DOHH2 (cell line): ENCODE measurements around the gene CLK4.

Source experiments
- H3F3A ChIP-seq: fragments of 200-600 bp; sonication (generic), shearing (Covaris generic); 2 replicates; pipeline ENCODE4 v1.6.0; 2016; ENCODE audit warnings: antibody characterized with exemption, mild to moderate bottlenecking; ENCODE audit not compliant: control insufficient read depth, insufficient read depth
- H3K27ac ChIP-seq: fragments of 200-600 bp; sonication (generic); 2 replicates; pipeline ENCODE4 v1.5.1; 2014; ENCODE audit warnings: low read depth, mild to moderate bottlenecking, low read length, moderate library complexity
- H3K27me3 ChIP-seq: fragments of 200-600 bp; sonication (generic); 2 replicates; pipeline ENCODE4 v1.6.1; 2014; ENCODE audit warnings: mild to moderate bottlenecking, low read length, mixed read lengths; ENCODE audit not compliant: control insufficient read depth
- H3K36me3 ChIP-seq: fragments of 200-600 bp; sonication (generic); 2 replicates; pipeline ENCODE4 v1.6.1; 2014; ENCODE audit warnings: mild to moderate bottlenecking, low read length, moderate library complexity, mixed read lengths; ENCODE audit not compliant: control insufficient read depth
- H3K4me1 ChIP-seq: fragments of 200-600 bp; sonication (generic); 2 replicates; pipeline ENCODE4 v1.6.1; 2014; ENCODE audit warnings: mild to moderate bottlenecking, low read length, mixed read lengths; ENCODE audit not compliant: control insufficient read depth
- H3K4me2 ChIP-seq: fragments of 200-600 bp; sonication (generic); 2 replicates; pipeline ENCODE4 v1.6.0; 2014; ENCODE audit warnings: mild to moderate bottlenecking, low read length, moderate library complexity
- H3K4me3 ChIP-seq: fragments of 200-600 bp; sonication (generic); 2 replicates; pipeline ENCODE4 v1.5.1; 2014; ENCODE audit warnings: mild to moderate bottlenecking, low read length, mixed read lengths
- H3K79me2 ChIP-seq: fragments of 200-600 bp; sonication (generic); 2 replicates; pipeline ENCODE4 v1.6.1; 2014; ENCODE audit warnings: mild to moderate bottlenecking, low read length, mixed read lengths; ENCODE audit not compliant: control insufficient read depth
- H3K9me2 ChIP-seq: fragments of 200-600 bp; sonication (generic); replicated peaks from 2 replicates; pipeline ENCODE4 v1.6.1; 2014; ENCODE audit warnings: mild to moderate bottlenecking, low read length, mixed read lengths; ENCODE audit not compliant: control insufficient read depth
- H3K9me3 ChIP-seq: fragments of 200-600 bp; sonication (generic); 2 replicates; pipeline ENCODE4 v1.6.1; 2014; ENCODE audit warnings: antibody characterized with exemption, low read length, mixed read lengths; ENCODE audit not compliant: control insufficient read depth, insufficient read depth
- H4K20me1 ChIP-seq: fragments of 200-600 bp; sonication (generic); 2 replicates; pipeline ENCODE4 v1.6.0; 2014; ENCODE audit warnings: low read depth, mild to moderate bottlenecking, antibody characterized with exemption, low read length, moderate library complexity; ENCODE audit not compliant: control insufficient read depth, insufficient read depth
- CTCF ChIP-seq: fragments of 200-600 bp; sonication (generic); IDR thresholded peaks from one replicate; pipeline ENCODE4 v1.5.1; 2014; ENCODE audit warnings: antibody characterized with exemption, mild to moderate bottlenecking, low read depth, low read length; ENCODE audit not compliant: poor library complexity, severe bottlenecking
- EZH2phosphoT487 ChIP-seq: fragments of 200-600 bp; sonication (generic); IDR thresholded peaks from 2 replicates; pipeline ENCODE4 v1.6.1; 2017; ENCODE audit warnings: borderline replicate concordance, mild to moderate bottlenecking, antibody characterized with exemption, low read length, moderate library complexity, mixed read lengths

CLK4 gene

DNA sequence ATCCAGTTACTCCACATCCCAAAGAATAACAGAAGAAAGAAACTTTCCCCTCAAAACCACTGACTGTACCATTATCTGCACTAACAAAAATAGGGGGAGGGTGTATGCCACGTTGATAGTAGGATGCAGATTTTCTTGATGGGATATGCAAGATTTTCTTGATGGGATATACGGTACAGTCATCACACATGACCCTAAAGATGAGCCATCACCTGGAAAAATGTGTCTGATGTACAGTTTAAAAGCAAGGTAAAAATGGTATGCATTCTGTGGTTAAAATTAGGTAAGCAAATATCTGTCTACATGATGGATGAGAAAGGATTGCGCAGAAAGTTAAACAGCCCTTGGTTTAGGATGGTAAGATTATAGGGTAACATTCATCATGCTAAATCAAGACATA is 45.2 kb downstream of the CLK4 start:
- Histone ChIP-seq H3K27me3 (no peaks in the 10 kb centered on the region), H3F3A (no peaks in the 10 kb centered on the region), H3K27ac (no peak overlapping the region), H3K4me3 (no peak overlapping the region), H3K9me2 (no peaks in the 10 kb centered on the region), H4K20me1 (no peaks in the 10 kb centered on the region), H3K4me1 (no peaks in the 10 kb centered on the region), H3K4me2 (no peak overlapping the region), H3K36me3 (no peaks in the 10 kb centered on the region), H3K9me3 (peaks cover 4% of the 10 kb centered on the region; the same call in 1 of the 2 replicates), H3K79me2 (no peaks in the 10 kb centered on the region)
- TF ChIP-seq CTCF, result no peak
- TF ChIP-seq EZH2phosphoT487, result no peak

GRCh38 chr5:178580271-178580955 is 46.4 kb downstream of the CLK4 start:
- Histone ChIP-seq H4K20me1 (no peaks in the 10 kb centered on the region), H3K4me2 (no peak overlapping the region), H3K9me3 (peaks cover 2% of the 10 kb centered on the region; the same call in 1 of the 2 replicates), H3K4me3 (no peak overlapping the region), H3K9me2 (no peaks in the 10 kb centered on the region), H3K4me1 (no peaks in the 10 kb centered on the region), H3K79me2 (no peaks in the 10 kb centered on the region), H3K36me3 (no peaks in the 10 kb centered on the region), H3F3A (no peaks in the 10 kb centered on the region), H3K27ac (no peak overlapping the region), H3K27me3 (no peaks in the 10 kb centered on the region)
- TF ChIP-seq EZH2phosphoT487 (no peak), CTCF (no peak)

DNA sequence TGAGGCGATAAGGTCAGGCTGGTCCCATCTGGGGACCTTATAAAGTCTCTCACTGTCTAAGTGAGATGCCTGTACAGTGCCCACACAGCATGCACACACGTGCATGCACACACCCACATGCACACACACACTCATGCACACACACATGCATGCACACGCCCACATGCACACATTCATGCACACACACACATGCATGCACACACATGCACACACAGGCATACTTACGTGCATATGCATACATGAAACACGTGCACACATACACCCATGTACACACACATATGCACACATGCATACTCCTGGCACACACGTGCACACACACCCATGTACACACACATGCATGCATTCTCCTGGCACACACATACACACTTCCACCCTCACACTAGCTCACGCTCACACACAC is 48.9 kb downstream of the CLK4 start:
- H3K79me2 ChIP-seq, result no peaks in the 10 kb centered on the region
- no peaks in the 10 kb centered on the region for H3F3A ChIP-seq
- no peak overlapping the region for H3K4me3 ChIP-seq
- no peaks in the 10 kb centered on the region for H3K9me2 ChIP-seq
- no peaks in the 10 kb centered on the region for H4K20me1 ChIP-seq
- H3K36me3 ChIP-seq, result no peaks in the 10 kb centered on the region
- TF ChIP-seq EZH2phosphoT487 (no peak), CTCF (no peak)
- H3K4me2 ChIP-seq, result no peak overlapping the region
- no peaks in the 10 kb centered on the region for H3K27me3 ChIP-seq
- no peak overlapping the region for H3K27ac ChIP-seq
- no peaks in the 10 kb centered on the region for H3K9me3 ChIP-seq
- no peaks in the 10 kb centered on the region for H3K4me1 ChIP-seq
